GM12878 (cell line): Measurements from ENCODE around the gene THADA. TPM values are rescaled to one million over a fixed set of nuclear protein-coding genes. Genes with fewer than 3 reads are reported as not detected.

ENCODE experiments used
- ATAC-seq: fragments of 200-7000 bp; cut with Tn5 transposase; 3 replicates; pipeline ENCODE4 v1.9.1; 2020; ENCODE audit warnings: mild to moderate bottlenecking, moderate library complexity
- BruUV-seq: library from RNA; stranded (reverse); fragments of 400-500 nt; replicated peaks from 2 replicates; lab custom pipeline; 2021; lab: Mats Ljungman, UMichigan
- CTCF ChIA-PET: fragments of 300-600 bp; sonication (Branson Sonifier 250); formaldehyde crosslinking; extraction: SDS; loops from one replicate; lab custom pipeline; 2021; ENCODE audit warnings: inconsistent platforms; lab: Yijun Ruan, JAX
- POLR2A ChIA-PET: fragments of 350-600 bp; formaldehyde crosslinking; extraction: SDS; loops from one replicate; lab custom pipeline; 2021; ENCODE audit warnings: inconsistent platforms; lab: Charles Lee
- RAD21 ChIA-PET: fragments of 300-600 bp; sonication (Branson Sonifier 250); formaldehyde crosslinking; loops from one replicate; lab custom pipeline; 2023; ENCODE audit warnings: antibody characterized with exemption; ENCODE audit not compliant: unreplicated experiment; lab: Charles Lee
- SMC1A ChIA-PET: fragments of 300-600 bp; sonication (Branson Sonifier 250); formaldehyde crosslinking; loops from one replicate; lab custom pipeline; 2023; ENCODE audit not compliant: unreplicated experiment, uncharacterized antibody; lab: Charles Lee
- DNase-seq: peaks from one replicate; pipeline ENCODE4 v3.0.0-alpha.2; 2011; ENCODE audit warnings: low read depth, low spot score
- FAIRE-seq: peaks from 3 replicates; lab custom pipeline; 2011; peaks lifted over from hg19 to GRCh38; lab: Jason Lieb, UNC
- H2AFZ ChIP-seq: 2 replicates; pipeline ENCODE4 v1.6.0; 2011; ENCODE audit warnings: low read depth, low read length, control low read depth; ENCODE audit not compliant: control insufficient read depth
- H3K27ac ChIP-seq: 2 replicates; pipeline ENCODE4 v1.5.1; 2011; ENCODE audit warnings: control low read depth; ENCODE audit not compliant: control insufficient read depth, insufficient read depth
- H3K27me3 ChIP-seq, 2 experiments: replicated peaks in 1 of 2; 2 replicates each; pipeline versions ENCODE4 v1.6.0 to v1.6.1; 2011; ENCODE audit warnings: low read length in 1 of 2; ENCODE audit not compliant: control insufficient read depth in 2 of 2, insufficient read depth in 2 of 2
- H3K36me3 ChIP-seq, 2 experiments: 2 replicates each; pipeline ENCODE4 v1.5.1; 2011; ENCODE audit warnings: low read length in 1 of 2; ENCODE audit not compliant: control insufficient read depth in 2 of 2, insufficient read depth in 2 of 2
- H3K4me1 ChIP-seq: 2 replicates; pipeline ENCODE4 v1.6.1; 2011; ENCODE audit warnings: mild to moderate bottlenecking, low read length, moderate library complexity, mixed read lengths; ENCODE audit not compliant: control insufficient read depth, insufficient read depth
- H3K4me2 ChIP-seq: 2 replicates; pipeline ENCODE4 v1.6.0; 2011; ENCODE audit warnings: control low read depth; ENCODE audit not compliant: control insufficient read depth, insufficient read depth
- H3K4me3 ChIP-seq: fragments of 200-600 bp; sonication (generic); 2 replicates; pipeline ENCODE4 v1.5.1; 2016
- H3K79me2 ChIP-seq: 2 replicates; pipeline ENCODE4 v1.6.0; 2011; ENCODE audit warnings: low read length; ENCODE audit not compliant: control insufficient read depth, insufficient read depth
- H3K9ac ChIP-seq: 2 replicates; pipeline ENCODE4 v1.8.0; 2011; ENCODE audit warnings: low read length, control low read depth, mixed read lengths; ENCODE audit not compliant: control insufficient read depth, insufficient read depth
- H3K9me3 ChIP-seq: replicated peaks from 3 replicates; pipeline ENCODE4 v1.5.1; 2011; ENCODE audit warnings: mild to moderate bottlenecking, low read length; ENCODE audit not compliant: control insufficient read depth, insufficient read depth
- H4K20me1 ChIP-seq: 2 replicates; pipeline ENCODE4 v1.6.0; 2011; ENCODE audit not compliant: control insufficient read depth, insufficient read depth
- BACH1 ChIP-seq: fragments of 450-650 bp; IDR thresholded peaks from 2 replicates; pipeline ENCODE4 v1.6.1; 2017; ENCODE audit warnings: mild to moderate bottlenecking, borderline replicate concordance
- BHLHE40 ChIP-seq, 2 experiments: fragments of 450-650 bp in 1 of 2; IDR thresholded peaks; 2 replicates each; pipeline ENCODE4 v1.6.1; 2011 to 2017; ENCODE audit warnings: low read depth in 2 of 2, borderline replicate concordance in 1 of 2, improper control_type of control experiment in 1 of 2, low read length in 1 of 2, mild to moderate bottlenecking in 1 of 2
- CHD4 ChIP-seq: fragments of 200-600 bp; sonication (generic); IDR thresholded peaks from 2 replicates; pipeline ENCODE4 v1.6.1; 2016; ENCODE audit warnings: mild to moderate bottlenecking
- CTCF ChIP-seq, 3 experiments: IDR thresholded peaks in 2 of 3; conservative IDR thresholded peaks in 1 of 3; 2 replicates each; pipeline ENCODE4 v1.5.1; 2011; ENCODE audit warnings: low read depth in 3 of 3, low read length in 3 of 3, mild to moderate bottlenecking in 3 of 3, control low read depth in 2 of 3, moderate library complexity in 2 of 3, inconsistent platforms in 1 of 3, mixed read lengths in 1 of 3; ENCODE audit not compliant: control insufficient read depth in 2 of 3, insufficient read depth in 1 of 3; ENCODE audit errors: extremely low read depth in 1 of 3
- NFYB ChIP-seq: IDR thresholded peaks from 2 replicates; pipeline ENCODE4 v1.6.1; 2011; ENCODE audit warnings: low read depth, mild to moderate bottlenecking, low read length, improper control_type of control experiment, moderate library complexity; ENCODE audit not compliant: insufficient read depth
- NKRF ChIP-seq: fragments of 450-650 bp; conservative IDR thresholded peaks from 2 replicates; pipeline ENCODE4 v1.6.1; 2017; ENCODE audit warnings: mild to moderate bottlenecking, moderate library complexity
- RAD21 ChIP-seq: IDR thresholded peaks from 2 replicates; pipeline ENCODE4 v1.6.1; 2011; ENCODE audit warnings: mild to moderate bottlenecking, low read depth, low read length, moderate library complexity; ENCODE audit not compliant: insufficient read depth
- SPI1 ChIP-seq: IDR thresholded peaks from 2 replicates; pipeline ENCODE4 v1.6.1; 2011; ENCODE audit warnings: low read depth, mild to moderate bottlenecking, low read length, moderate library complexity, borderline replicate concordance; ENCODE audit not compliant: insufficient read depth
- SUPT20H ChIP-seq: IDR thresholded peaks from 2 replicates; pipeline ENCODE4 v1.6.1; 2011; ENCODE audit warnings: low read depth, mild to moderate bottlenecking, low read length, moderate library complexity, borderline replicate concordance; ENCODE audit not compliant: control insufficient read depth
- TBL1XR1 ChIP-seq: IDR thresholded peaks from 2 replicates; pipeline ENCODE4 v1.6.1; 2012; ENCODE audit warnings: low read depth, low read length, improper control_type of control experiment
- ZBED1 ChIP-seq: IDR thresholded peaks from 2 replicates; pipeline ENCODE4 v1.6.1; 2016; ENCODE audit warnings: borderline replicate concordance
- WGBS: methylation state at CpG from one replicate; pipeline ENCODE4 v1.1.6; 2016; ENCODE audit warnings: low lambda C conversion rate; ENCODE audit not compliant: insufficient replicate concordance, insufficient coverage; ENCODE audit errors: missing lambda C conversion rate; 5-methylcytosine and 5-hydroxymethylcytosine counted together
- in situ Hi-C: fragments of 300-500 bp; cut with MboI; formaldehyde crosslinking; loops from 9 replicates; pipeline ENCODE4 v1.14.3; 2018; ENCODE audit warnings: mixed read lengths
- intact Hi-C: fragments of 100-400 bp; cut with micrococcal nuclease; formaldehyde crosslinking; loops from one replicate; pipeline ENCODE4 v1.14.2; 2022; ENCODE audit not compliant: unreplicated experiment
- polyA plus RNA-seq, 11 experiments: library from polyadenylated mRNA; depleted of rRNA in 4 of 11; unstranded in 6 of 11; stranded (reverse) in 5 of 11; fragments of >200 nt; fragmentation: Nextera tagmentation in 4 of 11; fragmentation: Illumina TruSeq in 1 of 11; extraction: Ambion mirVana in 4 of 11; extraction: Trizol in 1 of 11; gene quantifications; 1 replicate in 1 of 11; 2 replicates in 10 of 11; pipeline versions ENCODE4 v1.2.1 to v1.2.3, GENCODE V29; 2011 to 2016; ENCODE audit warnings: inconsistent platforms in 2 of 11, missing spikeins in 2 of 11, low read depth in 1 of 11
- total RNA-seq, 4 experiments: library from RNA; depleted of rRNA in 3 of 4; stranded (reverse); fragments of >200 nt in 3 of 4; fragmentation: Illumina TruSeq in 1 of 4; extraction: Trizol in 1 of 4; gene quantifications; 2 replicates each; pipeline versions ENCODE4 v1.2.1 to v1.2.3, GENCODE V29; 2013 to 2021

The THADA gene
- total and polyA plus RNA-seq, 10 of the 15 experiments (the other 5 are each of a cell fraction or from before 2014, with no cell fraction given), result 14.6 to 33.2 (median 23.2) TPM

DNA sequence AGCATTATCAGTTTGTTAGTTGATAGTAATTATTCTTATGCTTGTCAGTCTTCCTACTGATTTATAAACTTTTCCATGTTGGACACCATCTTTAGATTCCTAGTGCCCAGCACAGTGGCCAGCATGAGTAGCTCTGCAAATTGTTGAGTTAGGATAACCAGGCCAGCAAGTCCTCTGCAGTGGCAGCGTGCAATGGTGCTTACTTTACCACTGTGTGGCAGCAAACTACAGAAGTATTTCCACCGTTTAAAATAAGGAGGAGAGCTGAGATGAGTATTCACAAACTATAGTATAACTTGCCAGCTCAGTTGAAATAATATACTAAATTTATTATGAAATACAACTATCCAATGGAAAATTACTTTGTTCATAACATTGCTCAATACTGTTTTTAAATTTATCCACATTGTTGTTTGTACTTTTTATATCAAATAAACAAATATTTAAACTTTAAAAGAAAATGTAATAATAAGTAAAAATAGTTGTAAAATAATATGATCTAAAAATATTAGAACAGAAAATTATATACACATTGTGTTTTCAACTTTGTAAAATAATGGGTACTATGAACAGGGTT lies 9.3 kb upstream of the THADA start:
- POLR2A ChIA-PET, result no interaction called here
- BruUV-seq, result no TSS peak
- DNase-seq, result no peak

More for the DNA sequence above, 9.3 kb upstream of the THADA start:
- Histone ChIP-seq H3K27me3 (no peaks in the 10 kb centered on the region), H3K9me3 (no peaks in the 10 kb centered on the region), H4K20me1 (no peaks in the 10 kb centered on the region), H3K4me2 (no peak overlapping the region)
- intact Hi-C loops (no loop called here), in situ Hi-C loops (no loop called here)
- WGBS, result 0% methylated on average over 2 of the region's 2 CpGs
- RAD21 ChIA-PET, result no interaction called here
- SMC1A ChIA-PET, result interaction anchor here (0.7 to 1.3 kb wide), 3 partner anchors 376 to 777 kb away, joined by 3 read pairs; no protein-coding TSS in a partner anchor
- no peak for TF ChIP-seq CHD4
- TF ChIP-seq TBL1XR1, result no peak
- TF ChIP-seq SUPT20H, result no peak
- TF ChIP-seq BACH1, result no peak
- peak; percentile 41; the same call in 1 of the 2 replicates for TF ChIP-seq RAD21
- TF ChIP-seq BHLHE40 (IDR thresholded peaks at IDR 0.05; ENCODE audit: borderline replicate concordance in 1 of 2, low read depth in 2 of 2, low read length in 1 of 2), result no peak
- TF ChIP-seq NFYB, result no peak
- no peak for TF ChIP-seq ZBED1
- no peak for TF ChIP-seq NKRF
- TF ChIP-seq SPI1, result no peak
- peak; percentile 45 to 53 (median 52); a peak in 4 of 6 replicates for TF ChIP-seq CTCF (IDR thresholded peaks at IDR 0.05 in 2 of 3, conservative IDR thresholded peaks at IDR 0.05 in 1 of 3; ENCODE audit: control insufficient read depth in 2 of 3, extremely low read depth in 1 of 3, insufficient read depth in 1 of 3, low read depth in 3 of 3, low read length in 3 of 3)
- TF ChIP-seq, all 136 proteins: peak for 2
- CTCF ChIA-PET, result interaction anchor here (0.8 to 2.6 kb wide), 8 partner anchors 8 to 777 kb away, joined by 3 to 17 read pairs (median 3); no protein-coding TSS in a partner anchor
- no peak overlapping the region for H3K27ac ChIP-seq
- no peak overlapping the region for H3K4me3 ChIP-seq
- ATAC-seq (peak; percentile 89), FAIRE-seq (peak; percentile 23)
- H3K4me1 ChIP-seq, result no peaks in the 10 kb centered on the region
- no peak overlapping the region for H2AFZ ChIP-seq
- no peak overlapping the region for H3K9ac ChIP-seq
- no peaks in the 10 kb centered on the region for H3K79me2 ChIP-seq
- H3K36me3 ChIP-seq, result no peaks in the 10 kb centered on the region
